LHCN-M2 (cell line): ENCODE measurements around the gene CD79B. TPM values are rescaled to one million over a fixed set of nuclear protein-coding genes. Genes with fewer than 3 reads are reported as not detected.

Experiments used
- DNase-seq: peaks from one replicate; pipeline ENCODE4 v3.0.0-alpha.2; 2012; ENCODE audit warnings: low read depth
- total RNA-seq: library from RNA; depleted of rRNA; stranded (reverse); fragments of >200 nt; gene quantifications from 2 replicates; pipeline ENCODE4 v1.2.3, GENCODE V29; 2014

CD79B gene
- total RNA-seq, 1 experiment from 2014 or later: not detected

GRCh38 chr17:63954402-63955063, 22.4 kb upstream of the CD79B start:
- DNase-seq: no peak

- no peak for DNase-seq
Observed at GRCh38 chr17:63950940-63951907, 19.1 kb upstream of the CD79B start.

GRCh38 chr17:63949576-63950250, 17.6 kb upstream of the CD79B start:
- DNase-seq: no peak

GRCh38 chr17:63948521-63948920, 16.4 kb upstream of the CD79B start:
- no peak for DNase-seq

- no peak for DNase-seq
Observed at GRCh38 chr17:63947711-63948330, 15.7 kb upstream of the CD79B start.

- no peak for DNase-seq
Observed at GRCh38 chr17:63946440-63947363, 14.6 kb upstream of the CD79B start.

- DNase-seq: no peak
Observed at GRCh38 chr17:63945784-63946439, 13.8 kb upstream of the CD79B start.

- no peak for DNase-seq
Observed at GRCh38 chr17:63944736-63945499, 12.8 kb upstream of the CD79B start.

GRCh38 chr17:63943745-63944144, 11.6 kb upstream of the CD79B start:
- DNase-seq: no peak

- no peak for DNase-seq
Observed at GRCh38 chr17:63942309-63942985, 10.3 kb upstream of the CD79B start.

- no peak for DNase-seq
Observed at GRCh38 chr17:63941751-63942150, 9.6 kb upstream of the CD79B start.

- no peak for DNase-seq
Observed at GRCh38 chr17:63941162-63941561, 9.0 kb upstream of the CD79B start.

GRCh38 chr17:63940584-63940983, 8.5 kb upstream of the CD79B start:
- no peak for DNase-seq

- DNase-seq: no peak
Observed at GRCh38 chr17:63939884-63940283, 7.8 kb upstream of the CD79B start.

- no peak for DNase-seq
Observed at GRCh38 chr17:63939401-63939800, 7.3 kb upstream of the CD79B start.

- DNase-seq: no peak
Observed at GRCh38 chr17:63937920-63938319, 5.8 kb upstream of the CD79B start.

GRCh38 chr17:63937319-63937718, 5.2 kb upstream of the CD79B start:
- no peak for DNase-seq

- DNase-seq: no peak
Observed at GRCh38 chr17:63934183-63935112, 2.3 kb upstream of the CD79B start.
